Tongue (tissue), 2 donors: ENCODE data around the gene ZNF629. TPM values are rescaled to one million over a fixed set of nuclear protein-coding genes. Genes with fewer than 3 reads are reported as not detected.

Source experiments
- DNase-seq: peaks from one replicate; pipeline ENCODE4 v3.0.0-alpha.2; 2015
- total RNA-seq: library from RNA; depleted of rRNA; stranded (reverse); fragments of >200 nt; gene quantifications from one replicate; pipeline ENCODE4 v1.2.3, GENCODE V29; 2014

ZNF629 gene
- total RNA-seq, 1 donor from 2014 or later = 10.8 TPM

DNA sequence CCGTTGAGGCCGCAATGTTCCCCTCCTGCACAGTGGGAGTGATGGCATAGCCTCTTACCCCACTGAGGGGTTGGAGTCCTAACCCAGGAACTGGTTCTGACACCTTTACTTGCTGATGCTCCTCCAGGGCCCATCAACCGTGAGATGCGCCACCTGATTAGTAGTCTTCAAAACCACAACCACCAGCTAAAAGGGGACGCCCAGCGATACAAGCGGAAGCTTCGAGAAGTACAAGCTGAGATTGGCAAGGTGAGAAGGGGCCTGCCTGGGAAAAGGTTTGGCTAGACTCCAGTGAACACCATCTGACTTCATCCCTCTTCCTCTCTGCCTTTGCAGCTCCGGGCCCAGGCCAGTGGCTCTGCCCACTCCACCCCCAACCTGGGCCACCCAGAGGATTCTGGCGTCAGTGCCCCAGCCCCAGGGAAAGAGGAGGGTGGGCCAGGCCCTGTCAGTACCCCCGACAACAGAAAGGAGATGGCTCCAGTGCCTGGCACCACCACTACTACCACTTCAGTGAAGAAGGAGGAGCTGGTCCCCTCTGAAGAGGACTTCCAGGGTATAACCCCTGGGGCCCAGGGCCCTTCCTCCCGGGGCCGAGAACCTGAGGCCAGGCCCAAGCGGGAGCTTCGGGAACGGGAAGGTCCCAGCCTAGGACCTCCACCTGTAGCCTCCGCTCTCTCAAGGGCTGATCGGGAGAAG, 19.1 kb downstream of the ZNF629 start:
- no peak for DNase-seq

DNA sequence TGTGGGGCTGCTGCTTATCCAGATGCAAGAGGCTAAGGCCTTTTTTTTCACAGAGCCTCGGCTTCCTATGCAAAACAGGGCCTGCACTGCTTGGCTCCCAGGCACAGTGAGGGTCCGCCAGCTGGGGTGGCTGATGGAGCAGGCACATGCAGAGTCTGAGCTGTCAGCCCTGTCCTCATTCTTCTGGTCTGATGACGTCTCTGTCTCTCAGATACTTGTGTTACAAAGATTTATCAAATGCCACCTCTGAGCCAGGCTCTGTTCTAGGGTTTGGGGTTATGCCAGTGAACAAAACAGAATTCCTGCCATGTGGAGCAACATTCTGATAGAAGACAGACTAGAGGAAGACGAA, 20.1 kb downstream of the ZNF629 start:
- no peak for DNase-seq

DNA sequence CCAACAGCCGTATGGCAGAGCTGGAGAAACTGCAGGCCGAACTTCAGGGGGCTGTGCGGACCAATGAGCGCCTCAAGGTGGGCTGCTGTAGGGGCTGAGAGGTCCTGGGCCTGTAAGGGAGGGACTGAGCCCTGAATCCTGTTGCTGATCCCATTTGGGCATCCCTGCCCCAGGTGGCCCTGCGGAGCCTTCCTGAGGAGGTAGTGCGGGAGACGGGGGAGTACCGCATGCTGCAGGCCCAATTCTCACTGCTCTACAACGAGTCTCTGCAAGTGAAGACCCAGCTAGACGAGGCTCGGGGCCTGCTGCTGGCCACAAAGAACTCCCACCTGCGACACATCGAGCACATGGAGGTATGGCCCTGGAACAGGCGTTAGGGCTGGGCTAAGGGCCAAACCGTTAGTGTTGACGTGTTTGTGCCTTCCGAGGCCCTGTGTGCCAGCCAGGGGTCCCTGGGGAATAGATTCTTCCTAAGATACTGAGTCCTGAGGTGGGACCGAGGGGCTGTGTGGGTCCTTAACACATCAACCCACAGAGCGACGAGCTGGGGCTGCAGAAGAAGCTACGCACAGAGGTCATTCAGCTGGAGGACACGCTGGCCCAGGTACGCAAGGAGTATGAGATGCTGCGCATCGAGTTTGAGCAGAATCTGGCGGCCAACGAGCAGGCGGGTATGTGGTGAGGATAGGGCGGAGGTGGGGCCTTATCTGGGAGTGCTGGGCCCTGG, 20.6 kb downstream of the ZNF629 start:
- DNase-seq = no peak

GRCh38 chr16:30764816-30765465, 22.1 kb downstream of the ZNF629 start:
- DNase-seq = no peak

GRCh38 chr16:30764086-30764485, 22.9 kb downstream of the ZNF629 start:
- DNase-seq = no peak

- DNase-seq = no peak
Measured at GRCh38 chr16:30762991-30763725, 23.8 kb downstream of the ZNF629 start.

DNA sequence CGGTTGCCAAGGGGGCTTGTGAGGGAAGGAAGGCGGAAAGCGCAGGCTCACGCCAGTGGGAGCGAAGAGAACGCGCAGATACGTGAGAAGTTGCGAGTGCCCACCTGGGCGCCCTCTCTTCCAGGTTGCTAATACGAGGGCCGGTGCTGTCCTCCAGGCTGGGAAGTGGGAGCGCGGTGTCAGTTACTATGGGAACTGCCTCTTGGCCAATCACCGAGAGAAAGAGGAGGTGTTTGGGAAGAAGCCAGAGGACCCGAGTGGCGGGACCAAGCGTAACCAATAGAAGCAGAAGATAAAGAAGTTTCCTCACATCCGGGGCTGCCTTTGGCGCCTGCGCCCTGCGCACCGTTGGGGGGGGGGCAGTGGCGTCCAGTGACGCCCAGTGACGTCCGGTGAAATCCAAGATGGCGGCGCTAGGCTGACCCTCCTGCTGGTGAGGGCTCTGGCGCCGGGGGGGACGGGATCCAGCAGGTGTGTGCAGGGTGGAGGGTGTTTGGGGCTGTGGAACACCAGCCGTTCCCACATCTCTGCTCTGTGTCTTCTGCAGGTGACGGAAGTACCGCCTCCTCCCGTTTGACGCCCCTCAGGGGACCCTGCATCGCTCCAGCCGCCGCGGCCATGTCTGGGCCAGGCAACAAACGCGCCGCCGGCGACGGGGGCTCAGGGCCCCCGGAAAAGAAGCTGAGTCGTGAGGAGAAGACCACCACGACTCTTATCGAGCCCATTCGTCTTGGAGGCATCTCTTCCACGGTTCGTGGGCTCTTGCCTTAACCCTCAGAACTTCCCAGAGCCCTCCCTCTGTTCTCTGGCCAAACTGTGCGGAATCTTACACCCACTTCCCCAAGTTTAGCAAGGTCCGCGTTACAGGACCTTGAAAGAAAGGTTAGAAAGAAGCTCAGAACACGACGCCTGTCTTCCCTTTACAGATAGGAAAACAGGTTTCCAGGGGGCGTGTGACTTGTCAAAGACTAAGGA, 24.8 kb downstream of the ZNF629 start, which contains the start of the genes CFAP119 and RNF40:
TSS of gene CFAP119 (minus strand) at position 135 of the 975 bp plus-strand sequence. CDS start 314 bp downstream, outside the sequence.
TSS of gene RNF40 (plus strand) at position 395 of the 975 bp plus-strand sequence. CDS start at position 619, 224 bp downstream.
- peak; percentile 99 for DNase-seq

DNA sequence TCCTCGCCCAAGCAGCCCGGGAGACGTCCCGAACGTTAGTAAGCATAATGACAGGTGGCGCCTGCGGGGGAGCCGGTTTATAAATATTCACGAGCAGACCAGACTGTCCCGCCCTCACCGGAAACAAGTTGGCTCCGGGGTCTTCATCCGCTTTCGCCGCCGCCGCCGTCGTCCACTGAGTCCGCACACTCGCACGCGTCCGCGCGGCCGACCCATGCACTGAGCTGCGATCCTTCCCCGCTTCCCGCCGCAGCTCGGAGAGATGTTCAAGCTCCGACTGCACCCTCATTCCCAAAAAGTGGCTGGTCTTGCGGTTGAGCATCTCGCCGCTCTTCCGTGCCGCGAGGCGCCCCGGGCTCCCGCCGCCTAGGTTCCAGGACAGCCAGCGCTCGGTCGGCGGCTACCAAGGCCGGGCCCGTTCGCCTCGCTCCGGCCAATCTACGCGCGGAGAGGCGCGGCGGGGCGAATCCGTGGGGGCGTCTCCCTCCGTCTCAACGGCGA, 25.5 kb downstream of the ZNF629 start:
- peak; percentile 56 for DNase-seq

- no peak for DNase-seq
Measured at GRCh38 chr16:30760577-30761426, 26.2 kb downstream of the ZNF629 start.

- DNase-seq = no peak
Measured at GRCh38 chr16:30760001-30760559, 26.9 kb downstream of the ZNF629 start.

DNA sequence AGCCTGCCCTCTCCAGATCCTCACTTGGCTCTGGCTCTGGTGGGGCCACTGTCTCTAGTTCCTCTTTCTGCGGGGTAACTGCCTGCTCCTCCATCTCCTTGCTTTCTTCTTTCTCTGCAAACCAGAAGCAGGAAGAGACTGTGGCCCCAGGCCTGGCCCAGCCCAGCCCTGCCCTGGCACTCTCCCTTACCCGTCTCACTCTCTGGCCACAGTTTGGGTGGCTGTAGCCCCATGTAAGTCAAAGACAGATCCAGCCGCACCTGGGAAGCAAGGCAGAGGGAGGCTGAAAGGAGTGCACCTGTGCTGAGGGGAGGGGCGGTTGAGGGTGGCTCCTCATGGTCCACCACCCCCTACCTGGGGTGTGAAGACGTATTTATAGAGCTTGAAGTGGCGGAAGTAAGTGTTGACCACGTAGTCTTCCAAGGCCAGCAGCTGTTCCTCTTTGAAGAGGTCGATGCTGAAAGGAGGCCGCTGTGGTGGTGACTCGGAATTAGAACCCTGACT, 28.0 kb downstream of the ZNF629 start:
- no peak for DNase-seq

- DNase-seq = no peak
Measured at GRCh38 chr16:30757316-30757715, 29.7 kb downstream of the ZNF629 start.

GRCh38 chr16:30756781-30757100, 30.3 kb downstream of the ZNF629 start:
- DNase-seq = no peak

- DNase-seq = no peak
Measured at GRCh38 chr16:30755955-30756780, 30.8 kb downstream of the ZNF629 start.

- no peak for DNase-seq
Measured at GRCh38 chr16:30753596-30753995, 33.4 kb downstream of the ZNF629 start.

- no peak for DNase-seq
Measured at GRCh38 chr16:30750876-30751465, 36.0 kb downstream of the ZNF629 start.

DNA sequence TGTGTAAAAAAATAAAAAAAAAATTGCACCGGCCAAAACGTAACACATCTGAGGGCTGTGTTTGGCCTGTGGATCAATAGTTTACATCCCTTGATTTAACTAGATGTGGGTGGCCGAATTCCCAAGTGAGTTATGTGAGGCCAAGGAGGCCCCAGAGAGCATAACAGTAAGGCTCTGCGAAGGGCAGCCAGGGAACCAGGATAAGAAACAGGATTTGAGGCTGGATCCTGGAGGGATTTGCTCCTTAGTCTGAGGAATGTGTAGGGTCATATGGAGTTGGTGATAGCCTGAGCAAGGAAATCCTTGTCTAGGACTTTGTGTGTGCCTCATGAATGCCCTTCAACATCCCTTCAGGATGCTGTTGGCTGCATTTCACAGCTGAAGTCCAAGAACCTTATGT, 36.8 kb downstream of the ZNF629 start:
- DNase-seq = no peak
